Neural cell (in vitro differentiated cells): ENCODE measurements around the gene EEF1A1.
"Not testable (repeated sequence)": the region's sequence is repeated elsewhere in the genome, so short reads cannot be mapped to it uniquely, and the experiment has no call there.

Experiments used
- CTCF ChIP-seq: fragments of 450-650 bp; IDR thresholded peaks from 2 replicates; pipeline ENCODE4 v1.5.1; 2014; ENCODE audit warnings: antibody characterized with exemption, mild to moderate bottlenecking, moderate library complexity; ENCODE audit not compliant: poor library complexity, severe bottlenecking
- EZH2 ChIP-seq: fragments of 200-600, 300-800 bp; shearing (Covaris generic), sonication (generic); IDR thresholded peaks from 2 replicates; pipeline ENCODE4 v1.6.1; 2014; ENCODE audit warnings: antibody characterized with exemption, low read length, borderline replicate concordance, mild to moderate bottlenecking; ENCODE audit not compliant: insufficient read depth, poor library complexity, severe bottlenecking
- POLR2AphosphoS5 ChIP-seq: IDR thresholded peaks from 2 replicates; pipeline ENCODE4 v1.6.1; 2012
- SMC3 ChIP-seq: fragments of 450-650 bp; conservative IDR thresholded peaks from 2 replicates; pipeline ENCODE4 v1.6.1; 2014; ENCODE audit warnings: antibody characterized with exemption, mild to moderate bottlenecking, moderate library complexity; ENCODE audit not compliant: poor library complexity

DNA sequence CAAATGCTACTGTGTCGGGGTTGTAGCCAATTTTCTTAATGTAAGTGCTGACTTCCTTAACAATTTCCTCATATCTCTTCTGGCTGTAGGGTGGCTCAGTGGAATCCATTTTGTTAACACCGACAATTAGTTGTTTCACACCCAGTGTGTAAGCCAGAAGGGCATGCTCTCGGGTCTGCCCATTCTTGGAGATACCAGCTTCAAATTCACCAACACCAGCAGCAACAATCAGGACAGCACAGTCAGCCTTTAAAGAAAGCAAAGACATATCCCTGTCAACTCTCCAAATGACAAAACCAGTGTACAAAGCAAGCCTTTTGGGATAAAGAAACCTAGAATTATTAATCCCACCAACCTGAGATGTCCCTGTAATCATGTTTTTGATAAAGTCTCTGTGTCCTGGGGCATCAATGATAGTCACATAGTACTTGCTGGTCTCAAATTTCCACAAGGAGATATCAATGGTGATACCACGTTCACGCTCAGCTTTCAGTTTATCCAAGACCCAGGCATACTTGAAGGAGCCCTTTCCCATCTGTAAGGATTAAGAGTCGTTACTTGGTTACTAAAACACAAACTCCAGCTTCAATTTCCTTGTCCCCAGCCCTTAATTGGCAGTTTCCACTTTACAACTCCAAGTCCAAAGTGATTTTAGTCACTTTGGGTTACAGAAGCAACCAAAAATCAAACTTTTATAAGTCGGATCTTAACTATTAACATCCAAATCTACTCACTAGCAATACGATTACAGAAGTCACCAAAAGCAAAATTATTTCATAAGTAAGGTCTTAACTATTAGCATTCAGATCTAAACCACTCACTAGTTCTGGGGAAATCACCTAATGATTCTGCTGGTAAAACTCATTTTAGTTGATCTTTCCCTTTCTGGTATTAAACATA, 1.6 kb downstream of the EEF1A1 start:
- TF ChIP-seq POLR2AphosphoS5, SMC3, CTCF, EZH2: not testable (repeated sequence)
